Hypothalamus (tissue), 51 donors: ENCODE measurements around the gene ZFYVE9.
"Not testable (repeated sequence)": the region's sequence is repeated elsewhere in the genome, so short reads cannot be mapped to it uniquely, and the experiment has no call there.

ENCODE experiments used
- DNase-seq, 51 donors: peaks; one replicate each; lab custom pipeline; 2025; lab: John Stamatoyannopoulos, UW

ZFYVE9 gene

DNA sequence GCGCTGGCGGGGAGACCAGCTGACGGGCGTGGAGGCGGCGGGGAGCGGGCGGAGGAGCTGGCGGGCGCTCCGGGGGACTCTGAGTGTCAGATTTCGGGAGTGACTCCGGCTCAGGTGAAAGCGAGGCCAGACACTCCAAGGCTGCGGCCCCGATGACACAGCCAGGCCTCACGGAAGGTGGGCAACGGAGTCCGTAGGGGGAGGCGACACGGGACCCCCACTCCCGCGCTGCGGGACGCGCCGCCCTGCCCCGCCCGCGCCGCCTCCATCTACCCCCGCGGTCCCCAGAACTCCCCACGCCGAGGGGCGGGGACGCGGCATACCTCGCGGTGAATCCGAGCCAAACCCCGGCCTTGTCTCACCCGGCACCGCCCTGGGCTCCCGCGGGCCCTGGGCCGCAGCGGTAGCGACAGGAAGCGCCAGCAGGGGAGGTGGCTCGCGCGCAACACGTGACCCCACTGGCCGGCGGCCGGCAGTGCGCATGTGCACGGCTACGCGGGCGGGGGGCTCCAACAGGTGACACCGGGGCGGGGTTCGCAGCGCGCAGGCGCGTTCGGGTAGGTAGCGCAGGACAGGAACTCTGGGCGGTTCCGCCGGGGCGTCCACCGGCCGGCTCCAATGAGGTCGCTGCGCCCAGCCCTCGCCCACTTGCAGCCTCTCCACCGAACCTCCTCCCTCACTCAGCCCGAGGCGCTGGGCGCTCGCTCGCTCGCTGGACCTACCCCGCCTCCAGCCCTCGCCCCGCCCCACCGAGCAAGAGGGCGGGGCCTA, 224.0 kb downstream of the ZFYVE9 start, which contains the start of gene CC2D1B:
TSS of gene CC2D1B (minus strand) at position 460 of the 771 bp plus-strand sequence. CDS start 1,585 bp downstream, outside the sequence.
- peak; percentile 74 to 97 (median 91) for DNase-seq

DNA sequence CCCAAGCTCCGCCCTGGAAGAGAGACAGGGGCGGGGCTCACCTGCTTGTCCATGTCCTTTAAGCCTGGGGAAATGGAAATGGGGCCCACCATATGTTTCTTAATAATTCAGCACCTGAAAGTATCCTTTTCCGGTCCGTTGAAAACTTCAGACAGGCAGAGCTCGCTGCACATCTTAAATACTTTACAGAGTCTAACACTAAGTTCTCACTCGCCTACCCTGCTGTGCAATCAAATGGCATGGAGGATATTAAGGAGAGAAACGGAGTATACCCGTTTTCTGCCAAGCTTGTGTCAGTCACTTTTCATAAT, 224.6 kb downstream of the ZFYVE9 start:
- no peak for DNase-seq

DNA sequence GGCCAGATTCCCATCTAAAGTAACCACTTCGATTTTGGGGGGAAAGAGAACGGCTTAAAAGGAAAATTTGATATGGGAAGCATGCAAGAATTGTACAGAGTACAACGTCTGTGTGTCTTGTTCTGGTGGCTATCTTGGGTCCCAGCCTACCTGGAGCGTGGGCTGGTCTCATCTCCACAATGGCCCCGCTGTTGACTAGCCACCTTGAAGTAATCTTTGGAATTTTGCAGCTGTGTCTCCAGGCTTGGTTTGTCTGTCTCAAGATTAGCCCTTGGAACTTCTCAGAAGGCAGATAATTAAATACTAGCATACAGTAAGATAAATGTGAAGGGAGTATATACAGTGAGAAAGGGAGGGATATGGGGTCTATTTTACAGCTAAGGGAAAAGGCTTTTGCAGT, 225.4 kb downstream of the ZFYVE9 start:
- no peak for DNase-seq

DNA sequence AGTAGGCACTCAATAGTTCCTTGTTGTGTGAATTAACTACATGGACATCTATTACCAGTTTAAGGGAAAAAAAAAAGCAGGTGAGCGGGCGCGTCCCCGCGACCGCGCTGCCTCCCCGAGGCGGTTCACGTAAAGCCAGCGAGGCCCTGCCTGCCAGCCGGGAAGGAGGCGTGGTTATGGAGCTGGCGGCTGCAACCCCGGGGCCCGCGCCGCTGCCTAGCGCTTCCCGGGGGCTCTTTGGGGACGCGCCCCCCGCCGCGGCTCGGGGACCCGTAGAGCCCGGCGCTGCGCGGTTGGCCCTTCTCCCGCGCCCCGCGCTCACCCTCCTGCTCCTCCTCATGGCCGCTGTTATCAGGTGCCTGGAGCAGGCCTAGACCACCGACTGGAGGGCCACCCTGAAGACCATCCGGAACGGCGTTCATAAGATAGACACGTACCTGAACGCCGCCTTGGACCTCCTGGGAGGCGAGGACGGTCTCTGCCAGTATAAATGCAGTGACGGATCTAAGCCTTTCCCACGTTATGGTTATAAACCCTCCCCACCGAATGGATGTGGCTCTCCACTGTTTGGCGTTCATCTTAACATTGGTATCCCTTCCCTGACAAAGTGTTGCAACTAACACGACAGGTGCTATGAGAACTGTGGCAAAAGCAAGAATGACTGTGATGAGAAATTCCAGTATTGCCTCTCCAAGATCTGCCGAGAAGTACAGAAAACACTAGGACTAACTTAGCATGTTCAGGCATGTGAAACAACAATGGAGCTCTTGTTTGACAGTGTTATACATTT, 226.7 kb downstream of the ZFYVE9 start:
- peak in 30 of 51 donors; percentile 3 to 56 (median 26) for DNase-seq

DNA sequence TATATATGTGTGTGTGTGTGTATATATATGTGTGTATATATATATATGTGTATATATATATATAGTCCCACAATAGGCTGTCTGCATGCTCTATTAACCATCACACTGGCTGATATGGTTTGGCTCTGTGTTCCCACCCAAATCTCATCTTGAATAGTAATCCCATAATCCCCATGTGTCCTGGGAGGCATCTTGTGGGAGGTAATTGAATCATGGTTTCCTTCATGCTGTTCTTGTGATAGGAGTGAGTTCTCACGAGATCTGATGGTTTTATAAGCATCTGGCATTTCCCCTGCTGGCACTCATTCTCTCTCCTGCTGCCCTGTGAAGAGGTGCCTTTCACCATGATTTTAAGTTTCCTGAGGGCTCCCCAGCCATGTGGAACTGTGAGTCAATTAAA, 228.0 kb downstream of the ZFYVE9 start:
- DNase-seq: not testable (repeated sequence)

DNA sequence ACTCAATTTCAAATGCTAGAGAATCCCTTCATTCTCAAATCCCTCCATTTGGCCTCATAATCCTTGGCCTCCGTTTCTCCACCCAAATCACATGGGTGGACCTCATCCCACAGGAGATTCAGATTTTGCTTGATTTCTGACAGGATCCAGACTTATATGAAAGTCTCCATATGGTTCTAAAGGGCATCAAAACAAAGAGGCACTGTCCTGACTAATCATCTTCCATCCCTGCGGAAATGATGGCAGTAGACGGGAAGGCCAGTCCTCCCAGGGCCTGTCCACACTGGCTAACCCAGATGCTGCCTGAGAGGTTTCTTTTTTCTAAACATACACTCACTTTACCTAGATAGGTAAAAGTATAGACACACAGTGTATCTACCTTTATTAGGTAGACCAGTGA, 243.5 kb downstream of the ZFYVE9 start:
- no peak for DNase-seq

DNA sequence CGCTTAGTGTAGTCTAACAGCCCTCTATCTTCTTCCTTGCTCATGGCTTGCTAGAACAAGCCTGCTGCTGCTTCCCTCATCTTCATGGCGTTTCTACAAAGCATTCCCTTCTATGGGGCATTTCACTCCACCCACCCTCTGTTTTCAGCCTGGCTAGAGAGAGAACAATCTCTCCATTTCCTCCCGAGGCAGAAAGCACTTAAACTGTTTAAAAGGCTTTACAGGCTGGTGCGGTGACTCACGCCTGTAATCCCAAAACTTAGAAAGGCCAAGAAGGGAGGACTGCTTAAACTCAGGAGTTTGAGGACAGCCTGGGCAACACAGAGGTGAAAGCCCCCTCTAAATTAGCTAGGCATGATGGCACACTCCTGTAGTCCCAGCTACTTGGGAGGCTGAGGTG, 244.6 kb downstream of the ZFYVE9 start:
- DNase-seq: no peak

DNA sequence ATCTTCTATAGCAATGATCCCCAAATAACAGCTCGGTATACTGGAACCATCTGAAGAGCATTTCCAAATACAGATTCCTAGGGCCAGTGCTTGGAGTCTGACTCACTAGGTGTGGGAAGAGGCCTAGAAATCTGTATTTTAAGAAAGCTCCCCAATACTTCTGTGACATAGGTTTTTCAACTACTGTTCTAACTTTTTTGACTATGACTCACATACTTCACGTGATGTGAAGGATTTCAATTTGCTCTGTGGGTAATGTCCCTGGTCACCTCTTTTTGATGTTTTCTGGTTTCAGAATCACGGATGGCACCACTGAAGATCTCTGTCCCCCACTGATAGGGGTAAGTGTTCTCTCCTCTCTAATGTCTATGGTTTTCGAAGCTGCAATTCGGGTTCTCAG, 251.3 kb downstream of the ZFYVE9 start:
- DNase-seq: no peak
